Gastroesophageal sphincter (tissue), 3 donors: ENCODE measurements around the gene KLK11.

ENCODE experiments used
- POLR2A ChIP-seq, 2 donors: fragments of 450-650 bp; IDR thresholded peaks; one replicate each; pipeline ENCODE4 v1.6.1; 2017; ENCODE audit warnings: antibody characterized with exemption in 2 of 2, mild to moderate bottlenecking in 2 of 2, moderate library complexity in 1 of 2
- TF ChIP-seq, protein P1 (sequence below), 4 experiments: fragments of 200-600 bp in 2 of 4; fragments of 450-650 bp in 2 of 4; sonication (generic) in 1 of 4; IDR thresholded peaks; one replicate each; pipeline ENCODE4 v1.5.1; 2017 to 2019; ENCODE audit warnings: antibody characterized with exemption in 4 of 4, mild to moderate bottlenecking in 2 of 4, moderate library complexity in 2 of 4

DNA sequence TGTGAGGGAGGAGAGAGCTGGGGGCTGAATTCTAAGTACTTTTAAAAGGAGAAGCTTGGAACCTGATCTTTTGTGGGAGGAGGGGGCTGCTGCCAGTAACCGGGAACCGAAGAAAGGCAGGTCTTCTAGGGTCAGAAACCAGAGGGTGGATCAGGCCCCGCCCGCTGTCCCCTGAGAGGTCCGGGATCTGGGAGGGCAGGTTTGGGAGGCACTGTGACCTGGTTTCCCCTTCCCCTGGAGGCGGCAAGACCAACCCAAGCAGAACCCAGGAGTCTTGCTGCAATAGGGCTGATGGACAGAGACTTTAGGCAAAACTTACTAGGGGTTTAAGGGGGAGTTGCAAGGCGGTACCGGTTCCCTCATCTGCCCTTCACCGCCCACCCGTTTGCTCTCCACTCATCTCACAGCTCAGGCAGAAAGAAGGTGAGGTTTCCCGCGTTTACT lies 24.3 kb downstream of the KLK11 start:
- no peak for TF ChIP-seq POLR2A (IDR thresholded peaks at IDR 0.05)
- TF ChIP-seq, protein P1, sequence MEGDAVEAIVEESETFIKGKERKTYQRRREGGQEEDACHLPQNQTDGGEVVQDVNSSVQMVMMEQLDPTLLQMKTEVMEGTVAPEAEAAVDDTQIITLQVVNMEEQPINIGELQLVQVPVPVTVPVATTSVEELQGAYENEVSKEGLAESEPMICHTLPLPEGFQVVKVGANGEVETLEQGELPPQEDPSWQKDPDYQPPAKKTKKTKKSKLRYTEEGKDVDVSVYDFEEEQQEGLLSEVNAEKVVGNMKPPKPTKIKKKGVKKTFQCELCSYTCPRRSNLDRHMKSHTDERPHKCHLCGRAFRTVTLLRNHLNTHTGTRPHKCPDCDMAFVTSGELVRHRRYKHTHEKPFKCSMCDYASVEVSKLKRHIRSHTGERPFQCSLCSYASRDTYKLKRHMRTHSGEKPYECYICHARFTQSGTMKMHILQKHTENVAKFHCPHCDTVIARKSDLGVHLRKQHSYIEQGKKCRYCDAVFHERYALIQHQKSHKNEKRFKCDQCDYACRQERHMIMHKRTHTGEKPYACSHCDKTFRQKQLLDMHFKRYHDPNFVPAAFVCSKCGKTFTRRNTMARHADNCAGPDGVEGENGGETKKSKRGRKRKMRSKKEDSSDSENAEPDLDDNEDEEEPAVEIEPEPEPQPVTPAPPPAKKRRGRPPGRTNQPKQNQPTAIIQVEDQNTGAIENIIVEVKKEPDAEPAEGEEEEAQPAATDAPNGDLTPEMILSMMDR (IDR thresholded peaks at IDR 0.05), result no peak
